ENCODE results near the gene PCDHB14.

DNA sequence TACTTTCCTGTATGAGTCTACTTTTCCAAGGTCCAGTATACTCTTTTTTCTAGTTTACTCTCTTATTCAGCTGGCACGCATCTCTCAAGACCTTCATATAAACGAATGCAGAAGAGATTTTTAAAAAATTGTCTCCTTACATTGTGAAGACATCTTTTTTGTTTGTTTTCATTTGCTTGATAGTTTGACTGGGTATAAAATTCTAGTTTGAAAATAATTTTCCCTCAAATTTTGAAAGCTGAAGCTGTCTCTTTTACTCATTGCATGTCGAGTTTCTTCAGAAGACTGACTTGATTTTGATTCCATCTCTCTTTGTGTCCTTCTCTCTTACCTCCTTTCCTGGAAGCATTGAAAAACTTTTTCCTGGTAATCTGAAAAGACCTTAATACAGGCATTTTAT lies 26.8 kb upstream of the PCDHB14 start:
- TF ChIP-seq POLR2A (IDR thresholded peaks at IDR 0.05; ENCODE audit: low read depth, low read length) (no peak), POLR2AphosphoS5 (IDR thresholded peaks at IDR 0.05; ENCODE audit: low read depth, low read length) (no peak), TAF1 (IDR thresholded peaks at IDR 0.05; ENCODE audit: low read depth, low read length) (no peak), PAX5 (IDR thresholded peaks at IDR 0.05; ENCODE audit: insufficient read depth, low read length, severe bottlenecking) (no peak), SPI1 (IDR thresholded peaks at IDR 0.05; ENCODE audit: low read depth, low read length) (no peak)
